GM18873 (cell line): ENCODE data around the gene CALHM1.
A peak's percentile ranks its signal among the peaks of the same experiment; 100 is the strongest.
"Not testable (repeated sequence)": the region's sequence is repeated elsewhere in the genome, so short reads cannot be mapped to it uniquely, and the experiment has no call there.

Experiments
- ATAC-seq: cut with Tn5 transposase; IDR thresholded peaks from one replicate; pipeline ENCODE4 v1.9.1; 2021; ENCODE audit warnings: mild to moderate bottlenecking, moderate library complexity, moderate number of reproducible peaks; ENCODE audit not compliant: unreplicated experiment, low FRiP score

CALHM1 gene

DNA sequence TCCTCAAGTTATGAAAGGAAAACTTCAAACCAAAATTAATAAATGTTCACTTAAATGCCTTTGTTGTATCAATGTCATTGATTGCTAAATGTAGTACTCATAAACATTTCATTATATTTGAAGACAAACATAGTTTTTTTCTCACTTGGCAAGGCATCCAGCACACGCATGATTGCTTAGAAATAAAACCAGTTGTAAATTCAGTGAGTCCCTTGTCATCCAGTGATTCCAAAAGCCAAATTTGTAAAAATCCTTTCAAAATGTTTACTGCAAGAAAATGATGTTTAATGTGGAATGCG lies 28.7 kb upstream of the CALHM1 start:
- ATAC-seq: no peak

DNA sequence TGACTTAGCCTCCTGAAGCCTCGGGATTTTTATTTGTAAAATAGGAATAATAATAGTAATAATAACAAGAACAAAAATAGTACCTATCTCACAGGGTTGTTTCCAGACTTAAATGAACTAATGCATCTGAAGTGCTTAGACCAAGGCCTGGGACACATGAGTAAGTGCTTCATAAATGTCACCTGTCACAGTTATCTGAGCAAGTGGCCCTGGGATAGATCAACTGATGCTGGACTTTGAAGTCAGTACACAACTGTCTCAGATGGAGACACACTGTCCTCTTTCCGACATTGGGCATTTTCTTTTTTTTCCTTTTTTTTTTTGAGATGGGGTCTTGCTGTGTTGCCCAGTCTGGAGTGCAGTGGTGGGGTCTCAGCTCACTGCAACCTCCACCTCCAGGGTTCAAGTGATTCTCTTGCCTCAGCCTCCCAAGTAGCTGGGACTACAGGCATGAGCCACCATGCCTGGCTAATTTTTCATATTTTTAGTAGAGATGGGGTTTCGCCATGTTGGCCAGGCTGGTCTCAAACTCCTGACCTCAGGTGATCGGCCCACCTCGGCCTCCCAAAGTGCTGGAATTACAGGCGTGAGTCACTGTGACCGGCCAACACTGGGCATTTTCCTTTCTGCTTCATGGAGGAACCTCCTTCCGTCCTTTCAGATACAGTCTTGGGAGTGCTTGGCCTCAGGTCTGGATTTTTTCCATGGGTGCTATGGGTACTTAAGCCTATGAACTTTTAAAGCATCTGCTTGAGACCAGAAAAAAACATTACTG lies 28.1 kb upstream of the CALHM1 start:
- ATAC-seq: not testable (repeated sequence)

DNA sequence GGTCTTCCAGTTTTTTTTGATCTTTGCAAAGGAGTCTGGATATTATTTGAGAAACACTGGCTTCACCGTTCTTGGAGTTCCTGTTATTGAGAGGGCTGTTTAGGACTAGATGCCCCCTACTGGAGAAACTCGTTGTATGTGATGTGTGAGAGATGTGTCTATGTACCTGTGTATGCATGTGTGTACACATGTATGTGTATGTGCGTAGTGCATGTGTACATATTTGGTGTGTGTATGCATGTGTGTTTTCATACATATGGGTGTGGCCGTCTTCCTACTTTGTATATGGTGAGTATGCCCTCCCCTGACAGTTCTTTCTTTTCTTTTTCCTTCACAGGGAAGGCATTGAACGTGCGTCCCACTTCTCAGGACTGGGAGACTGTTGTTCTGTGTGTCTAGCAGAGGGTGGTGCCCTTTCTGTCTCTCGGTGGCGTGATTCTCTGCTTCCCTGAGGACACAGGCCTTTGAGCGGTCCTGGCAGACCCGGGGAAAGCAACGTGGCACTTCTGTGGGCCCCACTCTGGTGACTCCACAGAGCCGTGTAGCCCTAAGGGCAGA lies 23.4 kb upstream of the CALHM1 start:
- ATAC-seq: no peak

DNA sequence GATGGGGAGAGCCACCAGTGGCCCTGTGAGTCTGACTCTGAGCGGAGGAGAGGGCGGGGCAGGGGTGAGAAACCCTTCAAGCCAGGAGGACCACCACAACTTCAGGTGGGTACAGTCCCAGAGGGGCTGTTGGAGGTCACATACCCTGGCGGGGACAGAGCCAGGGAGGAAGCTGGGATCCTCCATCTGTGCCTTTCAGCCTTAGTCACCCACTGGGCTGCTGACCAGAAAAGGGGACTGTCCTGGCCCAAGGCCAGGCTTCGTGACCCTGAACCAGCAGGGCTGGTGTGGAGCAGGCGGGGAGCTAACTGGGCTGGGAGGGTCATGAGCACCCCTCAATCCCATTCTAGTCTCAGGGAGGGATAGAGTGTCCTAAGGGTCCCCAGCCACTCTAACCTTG lies 21.8 kb upstream of the CALHM1 start:
- no peak for ATAC-seq

DNA sequence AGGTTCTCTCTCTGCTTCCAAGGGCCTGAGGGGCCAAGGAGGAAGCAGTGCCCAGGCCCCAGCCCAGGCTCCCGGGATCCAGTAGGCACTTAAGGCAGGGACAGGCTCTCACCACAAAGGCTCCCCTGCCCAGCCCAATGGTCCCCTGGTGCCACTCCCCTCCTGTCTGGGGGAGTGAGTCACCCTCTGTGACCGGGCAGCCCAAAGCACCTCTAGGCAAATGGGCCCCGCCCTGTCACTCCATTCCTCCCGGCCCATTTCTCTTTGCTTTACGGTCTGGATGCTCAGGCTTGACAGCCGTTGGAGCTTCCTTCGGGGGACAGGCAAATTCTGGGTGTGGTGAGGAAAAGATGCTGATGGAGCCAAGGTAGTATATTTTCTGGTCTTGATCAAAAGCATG lies 20.4 kb upstream of the CALHM1 start, which contains the start of gene CALHM3:
TSS of gene CALHM3 (minus strand) at position 106 of the 400 bp plus-strand sequence. CDS start 208 bp downstream, outside the sequence.
- ATAC-seq: no peak

DNA sequence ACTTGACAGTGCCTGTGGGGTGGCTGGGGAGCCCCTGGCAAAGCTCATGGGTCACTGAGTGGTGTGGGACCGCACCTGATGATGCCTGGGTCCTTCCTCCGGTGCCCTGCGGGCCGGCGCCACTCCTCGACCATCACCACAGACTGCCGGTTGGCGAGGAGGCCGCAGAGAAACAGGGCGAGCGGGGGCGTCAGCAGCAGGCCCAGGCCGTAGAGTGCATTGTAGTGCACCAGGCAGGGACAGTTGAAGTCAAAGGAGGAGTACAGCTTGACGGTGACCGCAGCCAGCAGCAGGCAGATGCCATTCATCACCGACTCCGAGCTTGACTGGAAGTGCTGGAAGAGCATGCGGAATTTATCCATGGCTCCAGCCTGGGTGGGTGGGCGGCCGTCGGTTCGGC lies 20.0 kb upstream of the CALHM1 start:
- no peak for ATAC-seq

DNA sequence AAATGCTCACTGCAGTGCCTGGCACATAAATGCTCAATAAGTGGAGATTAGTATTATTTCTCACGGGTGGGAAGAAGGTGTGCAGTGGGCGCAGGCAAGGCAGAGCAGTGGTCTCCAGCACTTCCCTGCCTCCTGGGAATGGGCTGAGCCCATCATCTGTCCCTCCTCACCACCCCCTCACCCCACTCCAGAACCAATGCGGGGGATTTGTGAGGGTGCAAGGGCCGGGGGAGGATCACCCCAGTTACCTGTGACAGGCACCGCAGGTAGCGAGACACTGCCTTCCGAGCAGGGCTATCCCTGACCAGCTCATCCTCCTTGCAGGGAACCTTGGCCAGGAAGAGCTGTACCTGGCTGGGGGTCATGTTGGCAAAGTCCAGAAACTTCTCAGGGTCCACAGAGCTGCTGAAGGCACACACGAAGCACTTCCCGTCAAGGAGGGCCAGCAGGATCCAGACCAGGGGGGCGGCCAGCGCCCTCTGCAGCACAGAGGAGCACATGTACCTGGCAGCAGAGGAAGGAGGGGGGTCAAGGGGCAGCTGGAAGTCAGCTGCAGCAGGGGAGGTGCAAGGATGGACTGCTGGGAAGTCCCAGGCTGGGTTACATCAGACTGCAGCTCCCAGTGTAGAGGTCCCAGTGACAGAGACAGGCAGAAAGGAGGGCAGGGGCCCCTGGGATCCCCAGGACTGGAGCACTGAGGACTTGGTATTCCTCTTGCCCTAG lies 17.5 kb upstream of the CALHM1 start:
- no peak for ATAC-seq

DNA sequence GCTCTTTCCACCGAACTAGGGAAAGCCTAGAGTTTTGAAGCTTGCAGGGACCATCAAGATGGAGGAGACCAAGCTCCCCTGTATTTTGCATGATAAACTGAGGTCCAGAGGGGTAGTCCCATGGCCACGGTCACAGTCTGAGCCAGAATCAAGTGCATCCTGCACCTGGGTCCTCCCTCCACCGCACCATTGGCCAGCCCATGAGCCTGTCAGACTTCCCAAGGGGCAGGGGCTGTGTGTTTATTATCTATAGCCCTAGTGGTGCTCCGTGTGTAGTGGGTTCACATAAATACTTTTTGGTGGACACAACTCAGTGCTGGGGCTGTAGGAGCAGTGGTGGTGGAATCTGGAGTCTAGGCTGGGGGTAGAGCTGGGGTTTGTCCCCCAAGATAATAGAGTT lies 16.7 kb upstream of the CALHM1 start:
- ATAC-seq: no peak

DNA sequence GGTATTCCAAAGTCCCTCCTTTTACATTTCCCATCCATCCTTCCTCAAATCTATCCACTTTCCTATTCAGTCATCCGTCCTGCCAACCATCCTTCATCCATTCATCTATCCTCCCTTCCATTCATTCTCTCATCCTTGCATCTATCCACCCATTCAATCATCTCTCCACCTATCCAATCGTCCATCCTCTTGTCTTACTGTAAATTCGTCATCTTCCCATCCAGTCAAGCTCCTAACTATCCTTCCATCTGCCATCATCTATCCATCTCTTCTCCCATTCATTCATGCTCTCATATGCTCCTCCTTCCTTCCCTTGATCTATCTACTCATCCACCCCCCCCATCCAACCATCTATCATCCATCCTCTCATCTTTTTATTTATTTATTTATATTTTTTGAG lies 15.4 kb upstream of the CALHM1 start:
- ATAC-seq: no peak

DNA sequence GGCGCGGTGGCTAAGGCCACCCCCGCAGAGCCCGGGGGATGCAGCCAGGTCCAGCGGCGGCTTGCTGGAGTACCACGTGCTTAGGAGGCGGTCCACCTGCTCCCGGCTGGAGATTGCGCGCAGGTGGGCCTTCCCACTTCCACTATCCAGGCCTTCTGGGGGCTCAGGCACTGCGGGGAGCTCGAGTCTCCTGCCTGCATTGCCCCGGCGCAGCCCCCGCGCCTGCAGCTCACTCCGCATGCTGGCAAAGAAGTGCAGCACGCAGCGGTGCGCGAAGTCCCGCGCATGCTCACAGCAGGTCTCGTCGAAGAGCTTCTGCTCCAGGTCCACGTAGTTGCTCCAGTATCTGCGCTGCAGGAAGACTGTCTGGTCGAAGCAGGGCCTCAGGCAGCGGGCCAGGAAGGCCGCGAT lies 14.6 kb upstream of the CALHM1 start:
- ATAC-seq: no peak

DNA sequence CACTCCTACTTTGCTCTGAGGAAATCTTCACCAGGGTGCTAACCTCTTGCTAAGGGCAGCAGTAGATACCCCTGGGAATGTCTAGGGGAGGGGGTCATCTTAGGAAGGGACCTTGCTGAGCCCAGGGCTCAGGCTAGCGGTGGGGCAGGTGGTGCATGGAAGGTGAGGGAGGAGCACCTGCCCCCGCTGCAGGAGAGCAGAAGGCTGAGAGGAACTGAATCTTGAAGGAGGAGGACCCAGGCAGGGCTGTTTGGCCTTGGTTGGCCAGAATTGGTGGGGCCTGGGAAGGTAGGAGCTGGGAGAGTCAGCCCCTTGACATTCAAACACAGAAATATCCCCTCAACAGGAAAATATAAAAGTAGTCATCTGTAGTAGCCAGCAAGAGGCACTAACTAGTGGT lies 13.3 kb upstream of the CALHM1 start:
- ATAC-seq: no peak

DNA sequence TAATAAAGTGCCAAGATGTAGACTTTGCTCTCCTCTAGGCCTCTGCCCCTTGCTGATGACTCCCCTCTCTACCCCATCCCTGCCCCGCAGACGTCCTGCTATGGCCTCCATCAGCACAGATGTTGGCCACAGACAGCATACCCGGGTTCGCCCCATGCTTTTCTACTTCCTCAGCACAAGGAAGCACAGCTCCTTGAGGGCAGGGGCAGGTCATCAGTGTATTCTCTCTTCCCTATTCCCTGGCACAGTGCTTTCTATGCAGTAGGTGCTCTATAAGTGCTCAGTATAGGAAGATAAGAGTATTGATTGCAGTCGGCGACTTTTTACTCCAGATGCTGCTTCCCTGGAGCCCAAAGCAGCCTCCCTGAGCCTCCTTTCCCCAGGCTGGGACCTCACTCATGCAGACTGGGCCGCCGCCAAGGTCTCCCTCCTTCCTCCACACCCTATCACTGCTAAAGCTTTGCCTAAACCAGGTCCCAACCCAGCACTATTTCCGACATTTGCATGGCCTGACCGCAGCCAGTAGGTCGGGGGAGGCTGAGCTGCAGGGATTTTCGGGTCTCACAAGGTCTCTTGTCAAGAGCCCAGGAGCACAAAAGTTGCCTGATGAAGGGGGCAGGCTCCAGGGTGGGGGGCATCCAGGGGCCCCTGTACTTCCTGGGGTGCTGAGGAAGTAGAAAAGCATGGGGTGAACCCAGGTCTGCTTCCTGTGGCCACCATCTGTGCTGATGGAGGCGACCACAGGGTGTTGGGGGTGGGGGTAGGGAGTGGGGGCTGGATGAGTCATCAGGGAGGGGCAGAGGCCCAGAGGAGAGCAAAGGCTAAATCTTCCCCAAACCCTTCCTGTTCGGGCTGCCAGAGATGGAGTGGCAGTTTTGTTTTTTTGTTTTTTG lies 12.3 kb upstream of the CALHM1 start:
- ATAC-seq: peak; percentile 67

DNA sequence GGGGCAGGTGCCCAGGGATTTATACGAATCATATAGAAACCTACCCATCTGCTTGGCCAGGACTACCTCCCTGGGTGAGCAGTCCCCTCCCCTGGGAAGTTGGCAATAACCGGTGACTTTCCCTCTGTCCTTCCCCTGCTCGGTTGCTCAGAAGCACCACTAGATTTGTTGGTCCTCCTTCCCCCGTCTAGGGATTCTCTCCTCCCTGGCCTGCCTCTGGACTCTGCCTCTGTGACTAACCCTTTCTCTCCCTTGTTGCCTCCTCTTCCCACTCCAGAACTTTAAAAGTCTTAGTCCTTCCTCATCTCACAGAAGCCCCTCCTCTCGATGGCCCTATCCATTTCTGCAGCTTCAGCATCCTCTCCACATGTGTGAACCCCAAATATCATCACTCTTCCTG lies 10.5 kb upstream of the CALHM1 start:
- ATAC-seq: no peak

DNA sequence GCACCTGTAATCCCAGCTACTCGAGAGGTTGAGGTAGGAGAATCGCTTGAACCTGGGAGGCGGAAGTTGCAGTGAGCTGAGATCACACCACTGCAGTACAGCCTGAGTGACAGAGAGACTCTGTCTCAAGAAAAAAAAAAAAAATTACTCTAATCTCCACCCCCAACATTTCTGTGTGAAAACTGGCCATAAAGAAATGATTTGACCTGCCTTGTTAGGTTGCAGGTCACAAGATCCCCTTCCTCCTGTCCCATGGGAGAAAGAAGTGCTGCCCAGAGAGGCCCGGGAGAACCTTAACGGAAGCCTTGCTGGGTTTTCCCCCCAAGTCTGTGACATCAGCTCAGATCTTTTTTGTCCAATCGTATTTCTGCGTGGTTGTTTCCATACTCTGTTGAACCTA lies 8.7 kb upstream of the CALHM1 start:
- no peak for ATAC-seq

DNA sequence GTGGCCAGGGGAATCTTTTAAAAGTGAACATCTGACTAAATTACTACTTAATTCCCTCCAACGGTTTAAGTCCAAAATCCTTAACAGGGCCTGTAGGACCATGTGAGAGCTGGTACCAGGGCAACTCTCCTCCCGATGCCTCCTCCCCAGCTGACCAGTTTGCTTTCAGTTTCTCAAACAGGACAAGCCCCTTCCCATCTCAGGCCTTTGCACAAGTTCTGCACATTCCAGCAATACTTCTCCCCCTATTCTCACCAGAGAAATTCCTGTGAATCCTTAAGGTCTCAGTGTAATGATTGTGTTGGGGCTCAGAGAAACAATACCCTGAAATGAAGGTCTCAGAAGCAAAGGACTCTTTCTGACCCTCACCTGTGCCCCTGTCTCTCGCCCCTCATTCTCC lies 8.0 kb upstream of the CALHM1 start:
- ATAC-seq: no peak

DNA sequence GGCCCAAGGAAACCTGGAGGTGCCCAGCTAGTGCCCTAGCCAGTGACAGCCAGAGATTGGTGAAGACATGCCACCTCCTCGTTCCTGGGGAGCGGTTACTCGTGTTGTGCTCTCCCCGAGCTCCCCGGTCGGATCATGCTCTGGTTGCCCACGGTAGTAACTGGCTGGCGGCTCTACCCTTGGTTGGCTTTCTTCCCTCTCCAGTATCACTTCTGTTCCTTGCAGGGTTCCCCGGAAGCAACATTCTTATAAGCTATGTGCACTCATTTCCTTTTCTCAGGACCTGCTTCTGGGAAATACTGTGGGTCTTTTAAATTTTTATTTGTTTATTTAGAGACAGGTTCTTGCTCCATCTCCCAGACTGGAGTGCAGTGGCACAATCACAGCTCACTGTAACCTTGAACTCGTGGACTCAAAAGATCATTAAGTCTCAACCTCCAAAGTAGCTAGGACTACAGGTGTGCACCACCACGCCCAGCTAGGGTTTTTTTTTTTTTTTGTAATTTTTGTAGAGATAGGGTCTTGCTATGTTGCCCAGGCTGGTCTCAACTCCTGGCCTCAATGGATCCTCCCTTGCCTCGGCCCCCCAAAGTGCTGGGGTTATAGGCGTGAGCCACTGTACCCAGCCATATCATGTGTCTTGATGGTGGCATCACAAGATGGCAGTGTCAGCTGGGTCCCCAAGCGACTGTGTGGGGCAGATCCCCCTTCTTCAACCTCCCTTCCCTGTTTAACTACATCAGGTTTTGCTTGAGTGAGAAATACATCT lies 6.9 kb upstream of the CALHM1 start:
- no peak for ATAC-seq

DNA sequence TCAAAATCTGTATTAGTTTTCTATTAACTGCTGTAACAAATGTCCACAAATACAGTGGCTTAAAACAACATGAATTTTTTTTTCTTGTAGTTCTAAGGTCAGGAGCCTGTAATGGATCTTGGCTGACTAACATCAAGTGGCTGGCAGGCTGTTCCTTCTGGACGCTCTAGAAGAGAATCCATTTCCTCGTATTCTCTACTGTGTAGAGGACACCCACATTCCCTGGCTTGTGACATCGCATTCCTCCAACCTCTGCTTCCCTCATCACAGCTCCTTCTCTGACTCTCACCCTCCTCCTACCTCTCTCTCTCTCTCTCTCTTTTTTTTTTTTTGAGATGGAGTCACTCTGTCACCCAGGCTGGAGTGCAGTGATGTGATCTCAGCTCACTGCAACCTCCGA lies 4.8 kb upstream of the CALHM1 start:
- no peak for ATAC-seq

DNA sequence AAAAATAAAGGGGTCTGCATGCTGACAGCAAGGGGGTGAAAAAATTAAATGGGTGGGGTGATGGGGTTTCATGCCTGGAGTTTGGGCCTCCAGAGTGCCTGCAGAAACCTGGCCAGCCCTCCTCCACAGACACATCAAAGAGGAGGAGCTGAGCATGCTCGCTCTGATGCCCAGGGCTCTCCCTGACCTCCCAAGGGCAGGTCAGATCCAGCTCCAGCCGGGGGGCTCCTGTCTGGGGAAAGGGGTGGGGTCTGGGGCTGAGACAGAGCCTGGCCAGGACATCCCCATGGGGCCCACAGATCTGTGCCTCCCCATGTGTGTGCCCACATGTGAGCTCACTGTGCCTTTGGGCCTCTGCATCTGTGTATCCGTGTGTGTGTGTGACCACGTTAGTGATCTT lies 915 bp upstream of the CALHM1 start:
- ATAC-seq: no peak

DNA sequence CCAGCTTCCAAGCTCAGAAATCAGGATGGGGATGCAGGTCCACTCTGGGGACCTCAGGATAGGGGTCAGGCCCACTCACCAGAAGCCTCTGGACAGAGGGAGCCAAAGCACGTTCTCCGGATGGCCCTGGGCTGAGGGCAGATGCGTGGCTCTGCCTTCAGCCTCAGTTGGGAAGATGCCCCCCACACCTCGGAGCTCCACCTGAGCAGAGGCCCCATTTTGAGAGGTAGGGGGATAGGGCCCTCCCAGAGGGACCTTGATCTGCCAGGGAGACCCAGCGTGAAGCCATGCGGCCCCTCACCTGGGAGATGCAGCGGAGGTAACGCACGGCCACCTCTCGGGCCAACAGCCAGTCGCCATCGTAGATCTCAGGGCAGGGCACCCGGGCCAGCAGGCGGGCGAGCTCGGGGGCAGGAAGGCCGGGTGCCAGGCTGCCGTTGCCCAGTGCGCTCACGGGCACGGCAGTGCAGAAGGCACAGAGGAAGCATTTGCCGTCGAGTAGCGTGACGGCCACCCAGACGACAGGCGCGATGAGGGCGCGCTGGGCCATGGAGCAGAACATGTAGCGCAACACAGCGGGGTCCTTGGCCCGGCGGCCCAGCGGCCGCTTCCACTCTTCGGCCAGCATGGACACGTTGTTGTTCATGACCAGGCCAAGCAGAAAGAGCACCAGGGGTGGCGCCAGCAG lies 660 bp downstream of the CALHM1 start:
- ATAC-seq: no peak
